Fibroblast of lung (primary cell): Measurements from ENCODE around the gene P2RY11. TPM values are rescaled to one million over a fixed set of nuclear protein-coding genes. Genes with fewer than 3 reads are reported as not detected.

ENCODE experiments used
- DNase-seq, 2 donors: peaks; one replicate each; pipeline versions ENCODE4 v3.0.0 to v3.0.0-alpha.2; 2010; ENCODE audit warnings: low read depth in 2 of 2
- H2AFZ ChIP-seq: 2 replicates; pipeline ENCODE4 v1.5.1; 2012; ENCODE audit warnings: low read length, control low read depth, inconsistent platforms
- H3K27ac ChIP-seq: 2 replicates; pipeline ENCODE4 v1.5.1; 2011; ENCODE audit warnings: low read length, control low read depth; ENCODE audit not compliant: insufficient read depth
- H3K27me3 ChIP-seq: 2 replicates; pipeline ENCODE4 v1.5.1; 2011; ENCODE audit warnings: mild to moderate bottlenecking, low read length; ENCODE audit not compliant: control insufficient read depth, insufficient read depth
- H3K36me3 ChIP-seq: 2 replicates; pipeline ENCODE4 v1.5.1; 2011; ENCODE audit warnings: low read length; ENCODE audit not compliant: control insufficient read depth, insufficient read depth
- H3K4me1 ChIP-seq: 2 replicates; pipeline ENCODE4 v1.5.1; 2011; ENCODE audit warnings: low read length; ENCODE audit not compliant: control insufficient read depth, insufficient read depth; ENCODE audit errors: extremely low read depth
- H3K4me2 ChIP-seq: 2 replicates; pipeline ENCODE4 v1.5.1; 2011; ENCODE audit warnings: low read length, control low read depth; ENCODE audit not compliant: insufficient read depth; ENCODE audit errors: extremely low read depth
- H3K4me3 ChIP-seq, 4 experiments: fragments of 200-600 bp in 1 of 4; sonication (generic) in 1 of 4; replicated peaks in 1 of 4; 2 replicates each; pipeline ENCODE4 v1.5.1; 2011 to 2016; ENCODE audit warnings: low read length in 4 of 4, low read depth in 3 of 4, mild to moderate bottlenecking in 3 of 4, control low read depth in 2 of 4, inconsistent platforms in 1 of 4, mixed read lengths in 1 of 4; ENCODE audit not compliant: insufficient read depth in 1 of 4; ENCODE audit errors: control extremely low read depth in 1 of 4
- H3K79me2 ChIP-seq: 2 replicates; pipeline ENCODE4 v1.5.1; 2012; ENCODE audit warnings: mild to moderate bottlenecking, low read length, inconsistent platforms; ENCODE audit not compliant: control insufficient read depth, insufficient read depth
- H3K9ac ChIP-seq: 2 replicates; pipeline ENCODE4 v1.5.1; 2011; ENCODE audit warnings: mild to moderate bottlenecking, low read length, control low read depth; ENCODE audit not compliant: insufficient read depth
- H3K9me3 ChIP-seq: 2 replicates; pipeline ENCODE4 v1.5.1; 2012; ENCODE audit warnings: low read depth, low read length; ENCODE audit not compliant: control insufficient read depth, insufficient read depth
- H4K20me1 ChIP-seq: 2 replicates; pipeline ENCODE4 v1.5.1; 2011; ENCODE audit warnings: low read length; ENCODE audit not compliant: control insufficient read depth, insufficient read depth; ENCODE audit errors: extremely low read depth
- EZH2 ChIP-seq: IDR thresholded peaks from 2 replicates; pipeline ENCODE4 v1.5.1; 2012; ENCODE audit warnings: low read length, control low read depth, mild to moderate bottlenecking; ENCODE audit errors: missing control alignments
- polyA plus RNA-seq, 2 donors: library from polyadenylated mRNA; depleted of rRNA in 1 of 2; stranded (reverse) in 1 of 2; unstranded in 1 of 2; fragments of >200 nt; gene quantifications; 2 replicates each; pipeline ENCODE4 v1.2.1, GENCODE V29; 2011 to 2012; ENCODE audit warnings: missing spikeins in 1 of 2
- total RNA-seq: library from RNA; depleted of rRNA; stranded (reverse); fragments of >200 nt; gene quantifications from 2 replicates; pipeline ENCODE4 v1.2.1, GENCODE V29; 2014
- TF ChIP-seq, protein P1 (sequence below), 2 donors: IDR thresholded peaks in 1 of 2; conservative IDR thresholded peaks in 1 of 2; 1 replicate in 1 of 2; 2 replicates in 1 of 2; pipeline ENCODE4 v1.5.1; 2011 to 2012; ENCODE audit warnings: low read length in 2 of 2, control low read depth in 1 of 2, inconsistent platforms in 1 of 2, low read depth in 1 of 2, mild to moderate bottlenecking in 1 of 2

The P2RY11 gene
- total and polyA plus RNA-seq, 2 donors (not counting 1 experiment from before 2014, with no cell fraction given): 0.68 to 3.3 TPM

DNA sequence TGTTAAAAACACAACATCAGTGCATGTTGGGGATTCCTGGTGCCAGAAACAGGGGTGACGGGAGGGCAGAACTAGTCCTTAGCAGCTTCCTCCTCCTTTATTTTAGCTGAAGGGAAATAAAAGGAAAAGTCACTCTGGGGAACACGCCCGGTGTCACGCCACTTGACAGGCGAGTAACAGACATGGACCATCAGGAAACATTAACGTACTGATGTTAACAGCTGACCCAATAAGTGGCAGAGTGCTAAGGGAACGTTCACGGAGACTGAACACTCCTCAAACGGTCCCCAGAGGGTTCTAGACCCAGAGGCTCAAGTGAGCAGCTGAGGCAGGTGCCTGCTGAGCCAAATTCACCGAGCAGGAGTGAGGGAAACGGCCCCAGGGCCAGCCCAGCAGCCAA, 22.1 kb downstream of the P2RY11 start:
- Histone ChIP-seq H3K36me3 (peaks cover 35% of the 10 kb centered on the region), H3K4me3 (no peak overlapping the region), H3K4me1 (peaks cover 2% of the 10 kb centered on the region), H3K27ac (no peak overlapping the region), H3K9ac (no peak overlapping the region), H3K79me2 (no peaks in the 10 kb centered on the region), H2AFZ (no peak overlapping the region), H3K27me3 (no peaks in the 10 kb centered on the region), H3K4me2 (no peak overlapping the region), H3K9me3 (no peaks in the 10 kb centered on the region), H4K20me1 (no peaks in the 10 kb centered on the region)
- no peak for DNase-seq
- TF ChIP-seq, protein P1, sequence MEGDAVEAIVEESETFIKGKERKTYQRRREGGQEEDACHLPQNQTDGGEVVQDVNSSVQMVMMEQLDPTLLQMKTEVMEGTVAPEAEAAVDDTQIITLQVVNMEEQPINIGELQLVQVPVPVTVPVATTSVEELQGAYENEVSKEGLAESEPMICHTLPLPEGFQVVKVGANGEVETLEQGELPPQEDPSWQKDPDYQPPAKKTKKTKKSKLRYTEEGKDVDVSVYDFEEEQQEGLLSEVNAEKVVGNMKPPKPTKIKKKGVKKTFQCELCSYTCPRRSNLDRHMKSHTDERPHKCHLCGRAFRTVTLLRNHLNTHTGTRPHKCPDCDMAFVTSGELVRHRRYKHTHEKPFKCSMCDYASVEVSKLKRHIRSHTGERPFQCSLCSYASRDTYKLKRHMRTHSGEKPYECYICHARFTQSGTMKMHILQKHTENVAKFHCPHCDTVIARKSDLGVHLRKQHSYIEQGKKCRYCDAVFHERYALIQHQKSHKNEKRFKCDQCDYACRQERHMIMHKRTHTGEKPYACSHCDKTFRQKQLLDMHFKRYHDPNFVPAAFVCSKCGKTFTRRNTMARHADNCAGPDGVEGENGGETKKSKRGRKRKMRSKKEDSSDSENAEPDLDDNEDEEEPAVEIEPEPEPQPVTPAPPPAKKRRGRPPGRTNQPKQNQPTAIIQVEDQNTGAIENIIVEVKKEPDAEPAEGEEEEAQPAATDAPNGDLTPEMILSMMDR (conservative IDR thresholded peaks at IDR 0.05 in 1 of 2, IDR thresholded peaks at IDR 0.05 in 1 of 2; ENCODE audit: low read depth in 1 of 2, low read length in 2 of 2): no peak
- TF ChIP-seq EZH2: no peak

DNA sequence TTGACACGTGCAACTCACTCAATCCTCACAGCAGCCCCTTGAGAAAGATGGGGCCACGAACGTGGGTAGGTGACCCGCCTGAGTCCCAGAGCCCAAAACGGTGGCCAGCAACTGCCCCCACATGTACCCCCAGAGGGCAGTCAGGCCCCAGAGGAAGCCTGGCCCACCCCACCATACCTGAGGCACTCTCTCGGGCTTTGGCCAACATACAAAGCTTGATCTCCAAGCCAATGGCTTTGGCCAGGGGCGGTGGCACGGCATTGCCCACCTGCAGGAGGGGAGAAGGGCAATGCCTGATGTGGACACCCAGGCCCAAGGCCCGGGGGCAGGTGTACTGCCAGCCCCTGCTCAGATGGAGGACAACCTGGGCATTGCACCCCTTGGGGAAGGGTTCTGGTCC, 22.5 kb downstream of the P2RY11 start:
- Histone ChIP-seq H3K27ac (no peak overlapping the region), H3K9me3 (no peaks in the 10 kb centered on the region), H3K27me3 (no peaks in the 10 kb centered on the region), H3K9ac (no peak overlapping the region), H4K20me1 (no peaks in the 10 kb centered on the region), H3K4me1 (peaks cover 2% of the 10 kb centered on the region), H3K4me3 (no peak overlapping the region), H3K4me2 (no peak overlapping the region), H3K36me3 (peaks cover 37% of the 10 kb centered on the region), H3K79me2 (no peaks in the 10 kb centered on the region), H2AFZ (no peak overlapping the region)
- no peak for DNase-seq
- TF ChIP-seq EZH2: no peak
- TF ChIP-seq, protein P1 (conservative IDR thresholded peaks at IDR 0.05 in 1 of 2, IDR thresholded peaks at IDR 0.05 in 1 of 2; ENCODE audit: low read depth in 1 of 2, low read length in 2 of 2): no peak

DNA sequence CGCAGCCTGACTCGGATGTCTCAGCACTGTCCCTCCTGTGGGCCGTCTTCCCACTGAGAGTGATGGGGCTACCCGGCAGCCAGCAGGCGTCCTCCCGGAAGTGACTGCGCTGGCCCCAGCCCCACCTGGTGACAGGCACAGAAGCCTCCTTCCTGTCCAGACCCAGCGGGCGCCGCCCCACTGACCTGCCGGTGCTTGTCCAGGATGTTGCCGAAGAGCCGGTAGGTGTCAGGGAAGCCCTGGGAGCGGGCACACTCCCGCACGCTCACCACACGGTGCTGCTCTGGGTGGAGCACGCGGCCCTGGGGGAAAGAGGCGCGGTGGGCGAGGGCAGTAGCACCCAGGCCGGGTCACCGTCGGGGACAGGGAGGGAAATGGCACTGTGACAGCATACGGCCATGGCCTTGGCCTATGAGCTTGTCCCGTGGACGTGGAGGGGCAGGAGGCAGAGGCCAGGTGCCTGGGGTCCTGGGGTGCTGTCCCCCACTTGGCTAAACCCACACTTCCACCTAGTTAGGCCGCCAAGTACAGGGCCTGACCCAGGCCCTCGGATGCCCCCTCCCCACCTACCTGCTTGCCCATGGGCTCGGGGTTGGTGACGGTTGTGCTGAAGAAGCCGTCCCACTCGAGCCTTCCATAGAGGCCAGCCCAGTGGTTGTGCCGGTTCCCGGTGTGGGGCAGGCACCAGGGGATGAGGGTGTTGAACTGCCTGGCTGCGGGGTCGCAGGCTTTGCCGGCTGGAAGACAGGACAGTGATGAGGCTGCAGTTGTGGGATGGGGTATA, 24.2 kb downstream of the P2RY11 start:
- TF ChIP-seq, protein P1 (conservative IDR thresholded peaks at IDR 0.05 in 1 of 2, IDR thresholded peaks at IDR 0.05 in 1 of 2; ENCODE audit: low read depth in 1 of 2, low read length in 2 of 2): no peak
- TF ChIP-seq EZH2: no peak
- Histone ChIP-seq H3K27me3 (no peaks in the 10 kb centered on the region), H2AFZ (no peak overlapping the region), H3K4me2 (no peak overlapping the region), H4K20me1 (no peaks in the 10 kb centered on the region), H3K9me3 (no peaks in the 10 kb centered on the region), H3K4me1 (peaks cover 2% of the 10 kb centered on the region), H3K9ac (no peak overlapping the region), H3K79me2 (no peaks in the 10 kb centered on the region), H3K27ac (no peak overlapping the region), H3K4me3 (no peak overlapping the region), H3K36me3 (peaks cover 44% of the 10 kb centered on the region)
- DNase-seq: no peak
